Liver (tissue), 9 donors: ENCODE results near the gene SRSF9. TPM values are rescaled to one million over a fixed set of nuclear protein-coding genes. Genes with fewer than 3 reads are reported as not detected.

Experiments
- DNase-seq: peaks from one replicate; pipeline ENCODE4 v3.0.0-alpha.2; 2017; ENCODE audit warnings: low spot score
- H3K27ac ChIP-seq, 2 donors: one replicate each; pipeline ENCODE4 v1.7.0; 2013; ENCODE audit warnings: inconsistent platforms in 2 of 2, low read length in 2 of 2, control low read depth in 1 of 2, low read depth in 1 of 2, mild to moderate bottlenecking in 1 of 2
- H3K27me3 ChIP-seq, 4 donors: one replicate each; pipeline versions ENCODE4 v1.6.1 to v1.7.0; 2013; ENCODE audit warnings: low read length in 3 of 4, inconsistent platforms in 1 of 4, mild to moderate bottlenecking in 1 of 4, moderate library complexity in 1 of 4; ENCODE audit not compliant: control insufficient read depth in 4 of 4, insufficient read depth in 4 of 4
- H3K36me3 ChIP-seq, 4 donors: one replicate each; pipeline versions ENCODE4 v1.6.1 to v1.7.0; 2013; ENCODE audit warnings: low read length in 3 of 4, mild to moderate bottlenecking in 3 of 4, low read depth in 1 of 4, moderate library complexity in 1 of 4; ENCODE audit not compliant: control insufficient read depth in 4 of 4, insufficient read depth in 3 of 4
- H3K4me1 ChIP-seq, 4 donors: one replicate each; pipeline versions ENCODE4 v1.6.1 to v1.7.0; 2013; ENCODE audit warnings: low read length in 3 of 4, mild to moderate bottlenecking in 3 of 4, moderate library complexity in 1 of 4; ENCODE audit not compliant: control insufficient read depth in 4 of 4, insufficient read depth in 4 of 4
- H3K4me3 ChIP-seq, 3 donors: one replicate each; pipeline versions ENCODE4 v1.6.1 to v1.7.0; 2013; ENCODE audit warnings: low read length in 3 of 3, control low read depth in 1 of 3, low read depth in 1 of 3, mild to moderate bottlenecking in 1 of 3
- H3K9ac ChIP-seq, 2 donors: one replicate each; pipeline ENCODE4 v1.7.0; 2013; ENCODE audit warnings: low read length in 2 of 2, mild to moderate bottlenecking in 2 of 2, moderate library complexity in 2 of 2, control low read depth in 1 of 2, low read depth in 1 of 2
- H3K9me3 ChIP-seq, 4 donors: one replicate each; pipeline versions ENCODE4 v1.6.1 to v1.7.0; 2013; ENCODE audit warnings: low read length in 3 of 4; ENCODE audit not compliant: control insufficient read depth in 4 of 4
- EGR1 ChIP-seq, 2 donors: IDR thresholded peaks; 2 replicates each; pipeline ENCODE4 v1.6.1; 2016 to 2018; ENCODE audit warnings: antibody characterized with exemption in 2 of 2, low read depth in 2 of 2
- FOXA1 ChIP-seq: IDR thresholded peaks from 2 replicates; pipeline ENCODE4 v1.6.1; 2016; ENCODE audit warnings: antibody characterized with exemption
- FOXA2 ChIP-seq: IDR thresholded peaks from 2 replicates; pipeline ENCODE4 v1.6.1; 2016; ENCODE audit warnings: antibody characterized with exemption
- GABPA ChIP-seq, 2 donors: IDR thresholded peaks in 1 of 2; conservative IDR thresholded peaks in 1 of 2; 2 replicates each; pipeline ENCODE4 v1.6.1; 2016; ENCODE audit warnings: antibody characterized with exemption in 2 of 2, mild to moderate bottlenecking in 1 of 2, moderate library complexity in 1 of 2
- HNF4A ChIP-seq, 2 donors: conservative IDR thresholded peaks; 2 replicates each; pipeline ENCODE4 v1.6.1; 2016; ENCODE audit warnings: antibody characterized with exemption in 2 of 2, mild to moderate bottlenecking in 2 of 2
- HNF4G ChIP-seq: IDR thresholded peaks from 2 replicates; pipeline ENCODE4 v1.6.1; 2016; ENCODE audit warnings: antibody characterized with exemption
- JUND ChIP-seq, 2 donors: IDR thresholded peaks; 2 replicates each; pipeline ENCODE4 v1.6.1; 2016; ENCODE audit warnings: antibody characterized with exemption in 2 of 2
- NR2F2 ChIP-seq: IDR thresholded peaks from 2 replicates; pipeline ENCODE4 v1.6.1; 2016; ENCODE audit warnings: antibody characterized with exemption
- RAD21 ChIP-seq, 2 donors: IDR thresholded peaks; 2 replicates each; pipeline ENCODE4 v1.6.1; 2016; ENCODE audit warnings: antibody characterized with exemption in 2 of 2, mild to moderate bottlenecking in 2 of 2
- RXRA ChIP-seq, 2 donors: IDR thresholded peaks; 2 replicates each; pipeline ENCODE4 v1.6.1; 2017 to 2018; ENCODE audit warnings: antibody characterized with exemption in 2 of 2, mild to moderate bottlenecking in 1 of 2
- SP1 ChIP-seq: IDR thresholded peaks from 2 replicates; pipeline ENCODE4 v1.6.1; 2018; ENCODE audit warnings: antibody characterized with exemption, mild to moderate bottlenecking
- TAF1 ChIP-seq: conservative IDR thresholded peaks from 2 replicates; pipeline ENCODE4 v1.6.1; 2016; ENCODE audit warnings: antibody characterized with exemption, mild to moderate bottlenecking
- YY1 ChIP-seq: IDR thresholded peaks from 2 replicates; pipeline ENCODE4 v1.6.1; 2016; ENCODE audit warnings: antibody characterized with exemption, mild to moderate bottlenecking
- WGBS: extraction: QIAGEN DNeasy Blood & Tissue Kit; methylation state at CpG from one replicate; pipeline ENCODE4 v1.1.7; 2013; 5-methylcytosine and 5-hydroxymethylcytosine counted together
- polyA plus RNA-seq, 2 donors: library from polyadenylated mRNA; stranded (reverse) in 1 of 2; unstranded in 1 of 2; fragments of 200-250 nt in 1 of 2; fragments of >200 nt in 1 of 2; fragmentation: Nextera tagmentation in 1 of 2; extraction: Ambion mirVana in 1 of 2; gene quantifications; one replicate each; pipeline versions ENCODE4 v1.2.1 to v1.2.3, GENCODE V29; 2013 to 2015
- total RNA-seq, 2 donors: library from RNA; depleted of rRNA; stranded (reverse); fragments of >200 nt; gene quantifications; one replicate each; pipeline ENCODE4 v1.2.3, GENCODE V29; 2014
- TF ChIP-seq, protein P1 (sequence below): IDR thresholded peaks from 2 replicates; pipeline ENCODE4 v1.6.1; 2016; ENCODE audit warnings: antibody characterized with exemption
- TF ChIP-seq, protein P2 (sequence below): IDR thresholded peaks from 2 replicates; pipeline ENCODE4 v1.6.1; 2016; ENCODE audit warnings: antibody characterized with exemption
- TF ChIP-seq, protein P3 (sequence below): IDR thresholded peaks from 2 replicates; pipeline ENCODE4 v1.6.1; 2016; ENCODE audit warnings: antibody characterized with exemption
- TF ChIP-seq, protein P4 (sequence below): fragments of 150-350 bp; IDR thresholded peaks from 2 replicates; pipeline ENCODE4 v1.5.1; 2017; ENCODE audit warnings: improper control_type of control experiment, low read depth, low read length; ENCODE audit not compliant: missing input control
- TF ChIP-seq, protein P5 (sequence below): IDR thresholded peaks from 2 replicates; pipeline ENCODE4 v1.6.1; 2016; ENCODE audit warnings: antibody characterized with exemption, mild to moderate bottlenecking
- donor health status: healthy.
- donor health status: healthy.
- donor health status: healthy.
- donor health status: healthy.
- donor health status: healthy.

SRSF9 gene
- total and polyA plus RNA-seq, 4 donors = 45.3 to 98.5 (median 73.3) TPM

DNA sequence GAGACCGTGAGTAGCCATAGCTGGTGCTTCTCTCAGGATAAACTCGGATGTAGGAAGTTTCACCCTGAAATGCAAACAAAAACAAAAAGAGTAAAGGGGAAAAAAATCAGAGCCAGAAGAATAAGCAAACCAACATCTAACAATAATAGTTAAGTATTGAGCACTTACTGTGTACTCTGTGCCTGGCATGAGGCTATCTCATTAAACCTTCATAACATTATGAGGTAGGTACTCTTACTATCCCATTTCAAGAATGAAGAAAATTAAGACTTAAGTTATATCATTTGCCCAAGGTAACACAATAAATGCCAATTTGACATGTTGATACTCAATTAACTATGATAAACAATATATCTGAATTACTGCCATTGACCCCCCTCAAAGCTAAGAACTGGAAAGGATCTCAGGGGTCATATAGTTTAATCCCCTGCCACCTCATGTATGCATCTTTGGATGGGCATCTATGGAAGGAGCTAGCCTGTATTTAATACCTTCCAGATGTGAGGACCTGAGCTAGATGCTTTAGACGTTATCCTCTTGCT is 7.4 kb downstream of the SRSF9 start:
- Histone ChIP-seq H3K36me3 (peaks cover 12 to 76% (median 64%) of the 10 kb centered on the region in 4 donors), H3K4me3 (no peak overlapping the region), H3K9ac (no peak overlapping the region), H3K4me1 (peaks cover 0 to 11% (median 2%) of the 10 kb centered on the region in 4 donors), H3K27ac (no peak overlapping the region), H3K27me3 (no peaks in the 10 kb centered on the region), H3K9me3 (no peaks in the 10 kb centered on the region)
- no peak for TF ChIP-seq JUND (IDR thresholded peaks at IDR 0.05)
- TF ChIP-seq, protein P1, sequence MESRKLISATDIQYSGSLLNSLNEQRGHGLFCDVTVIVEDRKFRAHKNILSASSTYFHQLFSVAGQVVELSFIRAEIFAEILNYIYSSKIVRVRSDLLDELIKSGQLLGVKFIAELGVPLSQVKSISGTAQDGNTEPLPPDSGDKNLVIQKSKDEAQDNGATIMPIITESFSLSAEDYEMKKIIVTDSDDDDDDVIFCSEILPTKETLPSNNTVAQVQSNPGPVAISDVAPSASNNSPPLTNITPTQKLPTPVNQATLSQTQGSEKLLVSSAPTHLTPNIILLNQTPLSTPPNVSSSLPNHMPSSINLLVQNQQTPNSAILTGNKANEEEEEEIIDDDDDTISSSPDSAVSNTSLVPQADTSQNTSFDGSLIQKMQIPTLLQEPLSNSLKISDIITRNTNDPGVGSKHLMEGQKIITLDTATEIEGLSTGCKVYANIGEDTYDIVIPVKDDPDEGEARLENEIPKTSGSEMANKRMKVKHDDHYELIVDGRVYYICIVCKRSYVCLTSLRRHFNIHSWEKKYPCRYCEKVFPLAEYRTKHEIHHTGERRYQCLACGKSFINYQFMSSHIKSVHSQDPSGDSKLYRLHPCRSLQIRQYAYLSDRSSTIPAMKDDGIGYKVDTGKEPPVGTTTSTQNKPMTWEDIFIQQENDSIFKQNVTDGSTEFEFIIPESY = no peak
- TF ChIP-seq FOXA2 = no peak
- TF ChIP-seq HNF4G = no peak
- TF ChIP-seq SP1 = no peak
- no peak for TF ChIP-seq HNF4A (conservative IDR thresholded peaks at IDR 0.05)
- TF ChIP-seq FOXA1 = no peak
- TF ChIP-seq, protein P2, sequence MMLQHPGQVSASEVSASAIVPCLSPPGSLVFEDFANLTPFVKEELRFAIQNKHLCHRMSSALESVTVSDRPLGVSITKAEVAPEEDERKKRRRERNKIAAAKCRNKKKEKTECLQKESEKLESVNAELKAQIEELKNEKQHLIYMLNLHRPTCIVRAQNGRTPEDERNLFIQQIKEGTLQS = no peak
- no peak for DNase-seq
- WGBS = 86% methylated on average over 3 of the region's 3 CpGs

DNA sequence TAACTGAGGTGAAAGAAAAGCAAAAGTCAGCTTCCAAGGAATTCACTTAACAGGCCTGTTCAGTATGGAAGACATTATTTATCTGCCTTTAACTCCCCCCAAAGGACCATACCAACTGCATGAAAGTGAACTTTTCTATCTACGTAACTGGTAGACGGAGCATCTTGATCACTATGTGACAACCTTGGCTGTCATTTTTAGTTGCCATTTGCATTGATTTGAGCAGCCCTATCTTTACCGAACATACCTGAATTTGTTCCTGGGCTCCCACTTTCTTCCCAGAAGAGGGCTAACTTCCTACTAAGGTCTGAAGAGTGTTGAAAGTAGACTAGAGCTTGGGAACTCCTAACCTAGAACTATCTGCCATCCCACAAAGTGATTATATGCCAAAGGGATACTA is 9.4 kb downstream of the SRSF9 start:
- Histone ChIP-seq H3K9ac (no peak overlapping the region), H3K4me1 (peaks cover 0 to 2% (median 0%) of the 10 kb centered on the region in 4 donors), H3K27me3 (no peaks in the 10 kb centered on the region), H3K4me3 (no peak overlapping the region), H3K27ac (no peak overlapping the region), H3K36me3 (peaks cover 12 to 80% (median 70%) of the 10 kb centered on the region in 4 donors), H3K9me3 (no peaks in the 10 kb centered on the region)
- DNase-seq = no peak
- no peak for TF ChIP-seq NR2F2
- TF ChIP-seq, protein P3, sequence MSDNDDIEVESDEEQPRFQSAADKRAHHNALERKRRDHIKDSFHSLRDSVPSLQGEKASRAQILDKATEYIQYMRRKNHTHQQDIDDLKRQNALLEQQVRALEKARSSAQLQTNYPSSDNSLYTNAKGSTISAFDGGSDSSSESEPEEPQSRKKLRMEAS = no peak
- no peak for TF ChIP-seq GABPA (IDR thresholded peaks at IDR 0.05 in 1 of 2, conservative IDR thresholded peaks at IDR 0.05 in 1 of 2)
- no peak for TF ChIP-seq RAD21 (IDR thresholded peaks at IDR 0.05)
- no peak for TF ChIP-seq HNF4A (conservative IDR thresholded peaks at IDR 0.05)
- no peak for TF ChIP-seq HNF4G
- TF ChIP-seq, protein P4, sequence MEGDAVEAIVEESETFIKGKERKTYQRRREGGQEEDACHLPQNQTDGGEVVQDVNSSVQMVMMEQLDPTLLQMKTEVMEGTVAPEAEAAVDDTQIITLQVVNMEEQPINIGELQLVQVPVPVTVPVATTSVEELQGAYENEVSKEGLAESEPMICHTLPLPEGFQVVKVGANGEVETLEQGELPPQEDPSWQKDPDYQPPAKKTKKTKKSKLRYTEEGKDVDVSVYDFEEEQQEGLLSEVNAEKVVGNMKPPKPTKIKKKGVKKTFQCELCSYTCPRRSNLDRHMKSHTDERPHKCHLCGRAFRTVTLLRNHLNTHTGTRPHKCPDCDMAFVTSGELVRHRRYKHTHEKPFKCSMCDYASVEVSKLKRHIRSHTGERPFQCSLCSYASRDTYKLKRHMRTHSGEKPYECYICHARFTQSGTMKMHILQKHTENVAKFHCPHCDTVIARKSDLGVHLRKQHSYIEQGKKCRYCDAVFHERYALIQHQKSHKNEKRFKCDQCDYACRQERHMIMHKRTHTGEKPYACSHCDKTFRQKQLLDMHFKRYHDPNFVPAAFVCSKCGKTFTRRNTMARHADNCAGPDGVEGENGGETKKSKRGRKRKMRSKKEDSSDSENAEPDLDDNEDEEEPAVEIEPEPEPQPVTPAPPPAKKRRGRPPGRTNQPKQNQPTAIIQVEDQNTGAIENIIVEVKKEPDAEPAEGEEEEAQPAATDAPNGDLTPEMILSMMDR = no peak
- TF ChIP-seq FOXA2 = no peak
- TF ChIP-seq, protein P1 = no peak
- no peak for TF ChIP-seq JUND (IDR thresholded peaks at IDR 0.05)
- TF ChIP-seq SP1 = no peak
- no peak for TF ChIP-seq TAF1
- TF ChIP-seq YY1 = no peak
- TF ChIP-seq, protein P5, sequence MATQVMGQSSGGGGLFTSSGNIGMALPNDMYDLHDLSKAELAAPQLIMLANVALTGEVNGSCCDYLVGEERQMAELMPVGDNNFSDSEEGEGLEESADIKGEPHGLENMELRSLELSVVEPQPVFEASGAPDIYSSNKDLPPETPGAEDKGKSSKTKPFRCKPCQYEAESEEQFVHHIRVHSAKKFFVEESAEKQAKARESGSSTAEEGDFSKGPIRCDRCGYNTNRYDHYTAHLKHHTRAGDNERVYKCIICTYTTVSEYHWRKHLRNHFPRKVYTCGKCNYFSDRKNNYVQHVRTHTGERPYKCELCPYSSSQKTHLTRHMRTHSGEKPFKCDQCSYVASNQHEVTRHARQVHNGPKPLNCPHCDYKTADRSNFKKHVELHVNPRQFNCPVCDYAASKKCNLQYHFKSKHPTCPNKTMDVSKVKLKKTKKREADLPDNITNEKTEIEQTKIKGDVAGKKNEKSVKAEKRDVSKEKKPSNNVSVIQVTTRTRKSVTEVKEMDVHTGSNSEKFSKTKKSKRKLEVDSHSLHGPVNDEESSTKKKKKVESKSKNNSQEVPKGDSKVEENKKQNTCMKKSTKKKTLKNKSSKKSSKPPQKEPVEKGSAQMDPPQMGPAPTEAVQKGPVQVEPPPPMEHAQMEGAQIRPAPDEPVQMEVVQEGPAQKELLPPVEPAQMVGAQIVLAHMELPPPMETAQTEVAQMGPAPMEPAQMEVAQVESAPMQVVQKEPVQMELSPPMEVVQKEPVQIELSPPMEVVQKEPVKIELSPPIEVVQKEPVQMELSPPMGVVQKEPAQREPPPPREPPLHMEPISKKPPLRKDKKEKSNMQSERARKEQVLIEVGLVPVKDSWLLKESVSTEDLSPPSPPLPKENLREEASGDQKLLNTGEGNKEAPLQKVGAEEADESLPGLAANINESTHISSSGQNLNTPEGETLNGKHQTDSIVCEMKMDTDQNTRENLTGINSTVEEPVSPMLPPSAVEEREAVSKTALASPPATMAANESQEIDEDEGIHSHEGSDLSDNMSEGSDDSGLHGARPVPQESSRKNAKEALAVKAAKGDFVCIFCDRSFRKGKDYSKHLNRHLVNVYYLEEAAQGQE = no peak
- no peak for TF ChIP-seq EGR1 (IDR thresholded peaks at IDR 0.05; ENCODE audit: low read depth in 2 of 2)
- no peak for TF ChIP-seq RXRA (IDR thresholded peaks at IDR 0.05)
- TF ChIP-seq, protein P2 = no peak
- TF ChIP-seq FOXA1 = no peak
- 94% methylated on average over 3 of the region's 3 CpGs for WGBS
